ENCODE results near the gene FILIP1L.

GRCh38 chr3:99923873-99924272 is 190.4 kb downstream of the FILIP1L start:
- no peak for TF ChIP-seq GATA2 (IDR thresholded peaks at IDR 0.05; ENCODE audit: low read depth, low read length)
- no peak for TF ChIP-seq GATA3 (IDR thresholded peaks at IDR 0.05; ENCODE audit: low read depth, low read length)

All from SH-SY5Y (cell line).